Caco-2 (cell line): ENCODE data around the gene MYLK3. TPM values are rescaled to one million over a fixed set of nuclear protein-coding genes. Genes with fewer than 3 reads are reported as not detected.

ENCODE experiments used
- BruUV-seq: library from RNA; stranded (reverse); fragments of 400-500 nt; replicated peaks from 2 replicates; lab custom pipeline; 2021; lab: Mats Ljungman, UMichigan
- CTCF ChIA-PET: fragments of 300-600 bp; sonication (Branson Sonifier 250); formaldehyde crosslinking; loops from one replicate; lab custom pipeline; 2022; ENCODE audit warnings: antibody characterized with exemption; lab: Charles Lee
- POLR2A ChIA-PET: fragments of 300-600 bp; sonication (Branson Sonifier 250); formaldehyde crosslinking; loops from one replicate; lab custom pipeline; 2022; ENCODE audit warnings: antibody characterized with exemption; lab: Charles Lee
- DNase-seq, 2 experiments: peaks; one replicate each; pipeline versions ENCODE4 v3.0.0 to v3.0.0-alpha.2; 2020 to 2022
- H3K27me3 ChIP-seq: replicated peaks from 2 replicates; pipeline ENCODE4 v1.6.0; 2011; ENCODE audit warnings: low read length; ENCODE audit not compliant: control insufficient read depth, insufficient read depth
- H3K36me3 ChIP-seq: 2 replicates; pipeline ENCODE4 v1.5.1; 2011; ENCODE audit warnings: low read length; ENCODE audit not compliant: control insufficient read depth, insufficient read depth
- H3K4me1 ChIP-seq: fragments of 250-450 bp; sonication (Bioruptor Pico); 2 replicates; pipeline ENCODE4 v1.5.1; 2020; ENCODE audit warnings: mild to moderate bottlenecking
- H3K4me3 ChIP-seq: 2 replicates; pipeline ENCODE4 v1.5.1; 2011; ENCODE audit warnings: low read depth, mild to moderate bottlenecking, control low read depth, low read length
- H3K9me3 ChIP-seq: fragments of 250-450 bp; sonication (Bioruptor Pico); 2 replicates; pipeline ENCODE4 v1.5.1; 2020; ENCODE audit warnings: mild to moderate bottlenecking, moderate library complexity
- H3K27ac Mint-ChIP-seq: one replicate; pipeline ENCODE4 v1.8.0; 2022; ENCODE audit warnings: mixed read lengths; ENCODE audit not compliant: unreplicated experiment
- H3K27me3 Mint-ChIP-seq: one replicate; pipeline ENCODE4 v1.8.0; 2022; ENCODE audit warnings: mixed read lengths; ENCODE audit not compliant: insufficient read depth, unreplicated experiment
- H3K36me3 Mint-ChIP-seq: one replicate; pipeline ENCODE4 v1.8.0; 2022; ENCODE audit warnings: mild to moderate bottlenecking, mixed read lengths; ENCODE audit not compliant: insufficient read depth, unreplicated experiment
- H3K4me1 Mint-ChIP-seq: one replicate; pipeline ENCODE4 v1.8.0; 2022; ENCODE audit warnings: low read depth, mixed read lengths; ENCODE audit not compliant: unreplicated experiment
- H3K4me3 Mint-ChIP-seq: one replicate; pipeline ENCODE4 v1.8.0; 2022; ENCODE audit warnings: mild to moderate bottlenecking, moderate library complexity, mixed read lengths; ENCODE audit not compliant: unreplicated experiment
- H3K9me3 Mint-ChIP-seq: one replicate; pipeline ENCODE4 v1.8.0; 2022; ENCODE audit warnings: mixed read lengths; ENCODE audit not compliant: unreplicated experiment
- CTCF ChIP-seq, 2 experiments: fragments of 200-600 bp in 1 of 2; IDR thresholded peaks; 1 replicate in 1 of 2; 2 replicates in 1 of 2; pipeline versions ENCODE4 v1.5.1 to v1.8.0; 2011 to 2022; ENCODE audit warnings: antibody characterized with exemption in 1 of 2, control low read depth in 1 of 2, inconsistent platforms in 1 of 2, low read depth in 1 of 2, low read length in 1 of 2, mild to moderate bottlenecking in 1 of 2, moderate library complexity in 1 of 2; ENCODE audit not compliant: insufficient read depth in 1 of 2, severe bottlenecking in 1 of 2, unreplicated experiment in 1 of 2
- intact Hi-C: fragments of 100-400 bp; cut with micrococcal nuclease; formaldehyde crosslinking; loops from one replicate; pipeline ENCODE4 v1.10.0; 2022; ENCODE audit not compliant: unreplicated experiment
- total RNA-seq: library from RNA; stranded (reverse); gene quantifications from 2 replicates; pipeline ENCODE4 v1.2.3, GENCODE V29; 2022

The MYLK3 gene
- total RNA-seq, 1 experiment from 2014 or later: 1.2 TPM

- Mint-ChIP-seq H3K4me3 (no peak overlapping the region), H3K36me3 (no peaks in the 10 kb centered on the region), H3K9me3 (no peaks in the 10 kb centered on the region), H3K27ac (no peak overlapping the region), H3K27me3 (no peaks in the 10 kb centered on the region), H3K4me1 (peaks cover 4% of the 10 kb centered on the region)
- no peak for TF ChIP-seq CTCF (IDR thresholded peaks at IDR 0.05; ENCODE audit: insufficient read depth in 1 of 2, low read depth in 1 of 2, low read length in 1 of 2, severe bottlenecking in 1 of 2, unreplicated experiment in 1 of 2)
- no peak overlapping the region for H3K4me3 ChIP-seq
- peaks cover 3% of the 10 kb centered on the region; the same call in 1 of the 2 replicates for H3K4me1 ChIP-seq
- POLR2A ChIA-PET: no interaction called here
- DNase-seq: no peak
- H3K36me3 ChIP-seq: no peaks in the 10 kb centered on the region
- CTCF ChIA-PET: no interaction called here
- no TSS peak for BruUV-seq
- intact Hi-C loops: no loop called here
- H3K9me3 ChIP-seq: no peaks in the 10 kb centered on the region
- no peaks in the 10 kb centered on the region for H3K27me3 ChIP-seq
Observed at GRCh38 chr16:46737621-46738214, 10.4 kb downstream of the MYLK3 start.

- Histone ChIP-seq H3K9me3 (no peaks in the 10 kb centered on the region), H3K27me3 (no peaks in the 10 kb centered on the region), H3K4me3 (no peak overlapping the region), H3K36me3 (no peaks in the 10 kb centered on the region), H3K4me1 (no peaks in the 10 kb centered on the region)
- Mint-ChIP-seq H3K36me3 (no peaks in the 10 kb centered on the region), H3K4me3 (no peak overlapping the region), H3K27me3 (no peaks in the 10 kb centered on the region), H3K4me1 (no peaks in the 10 kb centered on the region), H3K9me3 (no peaks in the 10 kb centered on the region), H3K27ac (no peak overlapping the region)
- intact Hi-C loops: no loop called here
- CTCF ChIA-PET: no interaction called here
- POLR2A ChIA-PET: no interaction called here
- BruUV-seq: no TSS peak
- DNase-seq: no peak
- TF ChIP-seq CTCF (IDR thresholded peaks at IDR 0.05; ENCODE audit: insufficient read depth in 1 of 2, low read depth in 1 of 2, low read length in 1 of 2, severe bottlenecking in 1 of 2, unreplicated experiment in 1 of 2): no peak
Observed at GRCh38 chr16:46736695-46737094, 11.4 kb downstream of the MYLK3 start.

- no TSS peak for BruUV-seq
- Histone ChIP-seq H3K4me3 (no peak overlapping the region), H3K4me1 (no peaks in the 10 kb centered on the region), H3K36me3 (no peaks in the 10 kb centered on the region), H3K27me3 (no peaks in the 10 kb centered on the region), H3K9me3 (no peaks in the 10 kb centered on the region)
- no peaks in the 10 kb centered on the region for H3K36me3 Mint-ChIP-seq
- CTCF ChIA-PET: no interaction called here
- DNase-seq: no peak
- H3K27me3 Mint-ChIP-seq: no peaks in the 10 kb centered on the region
- H3K9me3 Mint-ChIP-seq: no peaks in the 10 kb centered on the region
- H3K4me3 Mint-ChIP-seq: no peak overlapping the region
- H3K27ac Mint-ChIP-seq: no peak overlapping the region
- no peaks in the 10 kb centered on the region for H3K4me1 Mint-ChIP-seq
- TF ChIP-seq CTCF (IDR thresholded peaks at IDR 0.05; ENCODE audit: insufficient read depth in 1 of 2, low read depth in 1 of 2, low read length in 1 of 2, severe bottlenecking in 1 of 2, unreplicated experiment in 1 of 2): no peak
- POLR2A ChIA-PET: interaction anchor here (0.6 kb wide), 1 partner anchor 8 kb away, joined by 7 read pairs; no protein-coding TSS in a partner anchor
- intact Hi-C loops: no loop called here
Observed at GRCh38 chr16:46733319-46733830, 14.8 kb downstream of the MYLK3 start.
